ENCODE measurements around the gene SLC16A10. TPM values are rescaled to one million over a fixed set of nuclear protein-coding genes. Genes with fewer than 3 reads are reported as not detected.

Gene SLC16A10
- total and polyA plus RNA-seq, 2 experiments from 2014 or later, result 19.9 to 34.1 TPM

DNA sequence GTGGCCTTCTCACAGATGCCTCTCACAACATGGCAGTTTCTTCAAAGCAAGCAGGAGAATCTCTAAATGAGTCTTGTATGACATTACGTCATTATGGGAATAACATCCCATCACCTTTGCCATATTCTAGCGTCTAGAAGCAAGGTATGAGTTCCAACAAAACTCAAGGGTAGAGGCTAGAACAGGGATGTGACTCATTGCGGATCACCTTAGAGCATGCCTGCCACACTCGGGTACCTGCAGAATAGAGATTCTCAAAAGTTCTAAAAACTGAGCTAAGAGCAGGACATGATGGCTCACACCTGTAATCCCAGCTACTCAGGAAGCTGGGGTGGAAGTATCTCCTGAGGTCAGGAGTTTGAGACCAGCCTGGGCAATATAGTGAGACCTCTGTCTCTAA, 182.8 kb downstream of the SLC16A10 start:
- Histone ChIP-seq H3K9me3 (ENCODE audit: low read depth) (peaks cover 7% of the 10 kb centered on the region), H4K20me1 (ENCODE audit: insufficient read depth, poor library complexity, severe bottlenecking) (no peaks in the 10 kb centered on the region), H3K27ac (no peak overlapping the region), H3K4me2 (no peak overlapping the region), H3K4me3 (no peak overlapping the region), H3K4me1 (ENCODE audit: insufficient read depth) (no peaks in the 10 kb centered on the region), H3K79me2 (peaks cover 73% of the 10 kb centered on the region), H2AFZ (no peak overlapping the region), H3K27me3 (no peaks in the 10 kb centered on the region), H3K36me3 (replicated peaks; ENCODE audit: insufficient read depth, low read depth) (no peaks in the 10 kb centered on the region), H3K9me2 (replicated peaks; ENCODE audit: insufficient read depth) (no peaks in the 10 kb centered on the region)
- TF ChIP-seq EZH2 (IDR thresholded peaks at IDR 0.05; ENCODE audit: borderline replicate concordance) (no peak), EZH2phosphoT487 (IDR thresholded peaks at IDR 0.05; ENCODE audit: low read depth, severe bottlenecking, unreplicated experiment) (no peak)
- TF ChIP-seq, protein P1, sequence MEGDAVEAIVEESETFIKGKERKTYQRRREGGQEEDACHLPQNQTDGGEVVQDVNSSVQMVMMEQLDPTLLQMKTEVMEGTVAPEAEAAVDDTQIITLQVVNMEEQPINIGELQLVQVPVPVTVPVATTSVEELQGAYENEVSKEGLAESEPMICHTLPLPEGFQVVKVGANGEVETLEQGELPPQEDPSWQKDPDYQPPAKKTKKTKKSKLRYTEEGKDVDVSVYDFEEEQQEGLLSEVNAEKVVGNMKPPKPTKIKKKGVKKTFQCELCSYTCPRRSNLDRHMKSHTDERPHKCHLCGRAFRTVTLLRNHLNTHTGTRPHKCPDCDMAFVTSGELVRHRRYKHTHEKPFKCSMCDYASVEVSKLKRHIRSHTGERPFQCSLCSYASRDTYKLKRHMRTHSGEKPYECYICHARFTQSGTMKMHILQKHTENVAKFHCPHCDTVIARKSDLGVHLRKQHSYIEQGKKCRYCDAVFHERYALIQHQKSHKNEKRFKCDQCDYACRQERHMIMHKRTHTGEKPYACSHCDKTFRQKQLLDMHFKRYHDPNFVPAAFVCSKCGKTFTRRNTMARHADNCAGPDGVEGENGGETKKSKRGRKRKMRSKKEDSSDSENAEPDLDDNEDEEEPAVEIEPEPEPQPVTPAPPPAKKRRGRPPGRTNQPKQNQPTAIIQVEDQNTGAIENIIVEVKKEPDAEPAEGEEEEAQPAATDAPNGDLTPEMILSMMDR (IDR thresholded peaks at IDR 0.05; ENCODE audit: poor library complexity), result no peak
- DNase-seq (ENCODE audit: low spot score), result no peak
- WGBS (ENCODE audit: low lambda C conversion rate, missing lambda C conversion rate), result 100% methylated on average over 4 of the region's 4 CpGs

- peaks cover 15% of the 10 kb centered on the region for H3K4me1 ChIP-seq (ENCODE audit: insufficient read depth)
- no peaks in the 10 kb centered on the region for H3K27me3 ChIP-seq
- WGBS (ENCODE audit: low lambda C conversion rate, missing lambda C conversion rate), result 99% methylated on average over 3 of the region's 3 CpGs
- TF ChIP-seq EZH2phosphoT487 (IDR thresholded peaks at IDR 0.05; ENCODE audit: low read depth, severe bottlenecking, unreplicated experiment), result no peak
- TF ChIP-seq EZH2 (IDR thresholded peaks at IDR 0.05; ENCODE audit: borderline replicate concordance), result no peak
- TF ChIP-seq, protein P1 (IDR thresholded peaks at IDR 0.05; ENCODE audit: poor library complexity), result no peak
- no peak overlapping the region for H3K4me3 ChIP-seq
- no peaks in the 10 kb centered on the region for H3K36me3 ChIP-seq (replicated peaks; ENCODE audit: insufficient read depth, low read depth)
- no peak overlapping the region for H3K4me2 ChIP-seq
- no peaks in the 10 kb centered on the region for H3K9me2 ChIP-seq (replicated peaks; ENCODE audit: insufficient read depth)
- H2AFZ ChIP-seq, result no peak overlapping the region
- no peak overlapping the region for H3K27ac ChIP-seq
- peaks cover 52% of the 10 kb centered on the region for H3K79me2 ChIP-seq
- H3K9me3 ChIP-seq (ENCODE audit: low read depth), result peaks cover 8% of the 10 kb centered on the region
- H4K20me1 ChIP-seq (ENCODE audit: insufficient read depth, poor library complexity, severe bottlenecking), result no peaks in the 10 kb centered on the region
- DNase-seq (ENCODE audit: low spot score), result no peak
Observed at GRCh38 chr6:111274593-111275217, 187.4 kb downstream of the SLC16A10 start.

DNA sequence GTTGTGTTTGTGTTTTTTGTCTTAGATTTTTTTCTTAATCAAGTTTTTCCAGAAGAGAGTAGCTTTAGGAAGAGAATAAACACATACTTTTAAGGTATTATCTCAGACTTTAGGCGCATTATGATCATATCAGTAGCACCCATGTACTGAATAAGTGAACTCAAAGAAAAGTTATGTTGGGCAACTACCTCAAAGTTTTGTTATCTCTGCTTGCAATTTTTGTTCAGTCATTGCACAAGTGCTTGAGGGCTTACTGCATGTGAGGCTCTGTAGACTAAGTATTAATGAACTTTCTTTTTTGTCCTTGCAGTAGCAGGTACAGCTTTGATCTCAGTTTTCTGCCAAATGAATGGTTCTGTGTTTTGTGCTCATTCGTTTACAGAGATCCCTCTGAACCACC, 189.0 kb downstream of the SLC16A10 start:
- H3K4me1 ChIP-seq (ENCODE audit: insufficient read depth), result peaks cover 15% of the 10 kb centered on the region
- H3K9me3 ChIP-seq (ENCODE audit: low read depth), result peaks cover 8% of the 10 kb centered on the region
- H3K27ac ChIP-seq, result peak overlapping the region; percentile 23
- no peaks in the 10 kb centered on the region for H3K9me2 ChIP-seq (replicated peaks; ENCODE audit: insufficient read depth)
- H3K4me2 ChIP-seq, result no peak overlapping the region
- TF ChIP-seq EZH2phosphoT487 (IDR thresholded peaks at IDR 0.05; ENCODE audit: low read depth, severe bottlenecking, unreplicated experiment), result no peak
- TF ChIP-seq EZH2 (IDR thresholded peaks at IDR 0.05; ENCODE audit: borderline replicate concordance), result no peak
- TF ChIP-seq, protein P1 (IDR thresholded peaks at IDR 0.05; ENCODE audit: poor library complexity), result no peak
- DNase-seq (ENCODE audit: low spot score), result no peak
- no peaks in the 10 kb centered on the region for H4K20me1 ChIP-seq (ENCODE audit: insufficient read depth, poor library complexity, severe bottlenecking)
- H3K4me3 ChIP-seq, result no peak overlapping the region
- H3K36me3 ChIP-seq (replicated peaks; ENCODE audit: insufficient read depth, low read depth), result no peaks in the 10 kb centered on the region
- H3K79me2 ChIP-seq, result peaks cover 47% of the 10 kb centered on the region
- no peak overlapping the region for H2AFZ ChIP-seq
- H3K27me3 ChIP-seq, result no peaks in the 10 kb centered on the region
- WGBS (ENCODE audit: low lambda C conversion rate, missing lambda C conversion rate), result 85% methylated on average over 2 of the region's 2 CpGs
